ENCODE data around the gene SLMAP.

DNA sequence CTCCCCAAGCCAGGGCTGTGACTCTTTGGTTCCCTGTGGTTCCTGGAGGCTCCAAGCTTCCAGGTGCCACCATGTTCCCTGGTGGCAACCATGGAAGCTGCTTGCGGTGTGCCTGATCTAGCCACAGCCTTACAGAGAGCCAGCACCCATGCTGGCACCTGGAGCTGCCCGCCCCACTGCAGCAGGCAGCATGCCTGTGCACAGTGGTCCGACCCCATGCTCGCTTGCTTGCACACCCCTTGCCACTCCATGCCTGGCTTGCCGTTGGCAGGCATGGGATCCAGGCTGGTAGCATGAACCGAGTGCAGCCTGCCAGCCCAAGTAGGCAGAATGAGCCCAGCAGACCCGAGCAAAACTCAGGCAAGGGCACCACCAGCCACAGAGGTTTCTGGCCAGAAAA is 53.9 kb downstream of the SLMAP start:
- TF ChIP-seq, protein P1, sequence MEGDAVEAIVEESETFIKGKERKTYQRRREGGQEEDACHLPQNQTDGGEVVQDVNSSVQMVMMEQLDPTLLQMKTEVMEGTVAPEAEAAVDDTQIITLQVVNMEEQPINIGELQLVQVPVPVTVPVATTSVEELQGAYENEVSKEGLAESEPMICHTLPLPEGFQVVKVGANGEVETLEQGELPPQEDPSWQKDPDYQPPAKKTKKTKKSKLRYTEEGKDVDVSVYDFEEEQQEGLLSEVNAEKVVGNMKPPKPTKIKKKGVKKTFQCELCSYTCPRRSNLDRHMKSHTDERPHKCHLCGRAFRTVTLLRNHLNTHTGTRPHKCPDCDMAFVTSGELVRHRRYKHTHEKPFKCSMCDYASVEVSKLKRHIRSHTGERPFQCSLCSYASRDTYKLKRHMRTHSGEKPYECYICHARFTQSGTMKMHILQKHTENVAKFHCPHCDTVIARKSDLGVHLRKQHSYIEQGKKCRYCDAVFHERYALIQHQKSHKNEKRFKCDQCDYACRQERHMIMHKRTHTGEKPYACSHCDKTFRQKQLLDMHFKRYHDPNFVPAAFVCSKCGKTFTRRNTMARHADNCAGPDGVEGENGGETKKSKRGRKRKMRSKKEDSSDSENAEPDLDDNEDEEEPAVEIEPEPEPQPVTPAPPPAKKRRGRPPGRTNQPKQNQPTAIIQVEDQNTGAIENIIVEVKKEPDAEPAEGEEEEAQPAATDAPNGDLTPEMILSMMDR (IDR thresholded peaks at IDR 0.05), result no peak
- no peak for TF ChIP-seq POLR2A (IDR thresholded peaks at IDR 0.05)
- TF ChIP-seq POLR2AphosphoS5 (IDR thresholded peaks at IDR 0.05), result no peak

All from breast epithelium (tissue), 3 donors.